ENCODE measurements around the gene MAN1C1.

Gene MAN1C1

GRCh38 chr1:25803368-25803767 is 186.8 kb downstream of the MAN1C1 start:
- no peak for DNase-seq (ENCODE audit: low spot score)

GRCh38 chr1:25804244-25804963 is 187.8 kb downstream of the MAN1C1 start:
- DNase-seq (ENCODE audit: low spot score), result no peak

- no peak for DNase-seq (ENCODE audit: low spot score)
These were observed 188.6 kb downstream of the MAN1C1 start for GRCh38 chr1:25804964-25805862.

GRCh38 chr1:25805863-25806225 is 189.3 kb downstream of the MAN1C1 start:
- DNase-seq (ENCODE audit: low spot score), result no peak

GRCh38 chr1:25806418-25806817 is 189.8 kb downstream of the MAN1C1 start:
- DNase-seq (ENCODE audit: low spot score), result no peak

GRCh38 chr1:25807480-25808390 is 191.1 kb downstream of the MAN1C1 start:
- no peak for DNase-seq (ENCODE audit: low spot score)

- no peak for DNase-seq (ENCODE audit: low spot score)
These were observed 192.1 kb downstream of the MAN1C1 start for GRCh38 chr1:25808481-25809244.

GRCh38 chr1:25809283-25809926 is 192.8 kb downstream of the MAN1C1 start:
- no peak for DNase-seq (ENCODE audit: low spot score)

- DNase-seq (ENCODE audit: low spot score), result no peak
These were observed 193.3 kb downstream of the MAN1C1 start for GRCh38 chr1:25809929-25810328.

- peak; percentile 63 for DNase-seq (ENCODE audit: low spot score)
These were observed 194.0 kb downstream of the MAN1C1 start for GRCh38 chr1:25810341-25811299.

- DNase-seq (ENCODE audit: low spot score), result no peak
These were observed 194.9 kb downstream of the MAN1C1 start for GRCh38 chr1:25811384-25812082.

- DNase-seq (ENCODE audit: low spot score), result no peak
These were observed 196.6 kb downstream of the MAN1C1 start for GRCh38 chr1:25813071-25813733.

GRCh38 chr1:25813734-25814471 is 197.3 kb downstream of the MAN1C1 start:
- no peak for DNase-seq (ENCODE audit: low spot score)

GRCh38 chr1:25814549-25815087 is 198.0 kb downstream of the MAN1C1 start:
- DNase-seq (ENCODE audit: low spot score), result no peak

- DNase-seq (ENCODE audit: low spot score), result no peak
These were observed 198.9 kb downstream of the MAN1C1 start for GRCh38 chr1:25815208-25816111.

- DNase-seq (ENCODE audit: low spot score), result no peak
These were observed 199.6 kb downstream of the MAN1C1 start for GRCh38 chr1:25816112-25816718.
